DMS153 treated with DMSO at 0.1 percent for 48 hours (cell line): Measurements from ENCODE around the gene STT3B.

Source experiments
- DNase-seq: peaks from one replicate; lab custom pipeline; 2025; ENCODE audit not compliant: unreplicated experiment; lab: John Stamatoyannopoulos, UW

The STT3B gene

GRCh38 chr3:31636694-31637442 lies 104.1 kb downstream of the STT3B start:
- DNase-seq = no peak

GRCh38 chr3:31639828-31640227 lies 107.1 kb downstream of the STT3B start:
- DNase-seq = no peak

- DNase-seq = no peak
These were observed 112.5 kb downstream of the STT3B start for GRCh38 chr3:31645256-31645655.

- no peak for DNase-seq
These were observed 115.7 kb downstream of the STT3B start for GRCh38 chr3:31648286-31648968.

GRCh38 chr3:31652296-31652695 lies 119.6 kb downstream of the STT3B start:
- DNase-seq = no peak

- DNase-seq = no peak
These were observed 120.7 kb downstream of the STT3B start for GRCh38 chr3:31653464-31653863.

GRCh38 chr3:31654998-31655397 lies 122.3 kb downstream of the STT3B start:
- DNase-seq = no peak

- DNase-seq = no peak
These were observed 126.5 kb downstream of the STT3B start for GRCh38 chr3:31659246-31659645.

- no peak for DNase-seq
These were observed 128.6 kb downstream of the STT3B start for GRCh38 chr3:31661286-31661685.

- no peak for DNase-seq
These were observed 129.4 kb downstream of the STT3B start for GRCh38 chr3:31661993-31662670.

GRCh38 chr3:31664031-31664430 lies 131.3 kb downstream of the STT3B start:
- no peak for DNase-seq

- no peak for DNase-seq
These were observed 134.9 kb downstream of the STT3B start for GRCh38 chr3:31667582-31667981.

- DNase-seq = no peak
These were observed 135.5 kb downstream of the STT3B start for GRCh38 chr3:31668242-31668641.

GRCh38 chr3:31670136-31670535 lies 137.4 kb downstream of the STT3B start:
- DNase-seq = no peak

- no peak for DNase-seq
These were observed 138.0 kb downstream of the STT3B start for GRCh38 chr3:31670722-31671121.

- DNase-seq = no peak
These were observed 138.7 kb downstream of the STT3B start for GRCh38 chr3:31671451-31671850.

- DNase-seq = no peak
These were observed 139.3 kb downstream of the STT3B start for GRCh38 chr3:31671976-31672375.

- no peak for DNase-seq
These were observed 141.2 kb downstream of the STT3B start for GRCh38 chr3:31673950-31674349.

GRCh38 chr3:31676556-31676955 lies 143.8 kb downstream of the STT3B start:
- DNase-seq = no peak

GRCh38 chr3:31680072-31680870 lies 147.5 kb downstream of the STT3B start:
- no peak for DNase-seq
